DOHH2 (cell line): ENCODE data around the gene THRB.

ENCODE experiments used
- H3F3A ChIP-seq: fragments of 200-600 bp; sonication (generic), shearing (Covaris generic); 2 replicates; pipeline ENCODE4 v1.6.0; 2016; ENCODE audit warnings: antibody characterized with exemption, mild to moderate bottlenecking; ENCODE audit not compliant: control insufficient read depth, insufficient read depth
- H3K27ac ChIP-seq: fragments of 200-600 bp; sonication (generic); 2 replicates; pipeline ENCODE4 v1.5.1; 2014; ENCODE audit warnings: low read depth, mild to moderate bottlenecking, low read length, moderate library complexity
- H3K27me3 ChIP-seq: fragments of 200-600 bp; sonication (generic); 2 replicates; pipeline ENCODE4 v1.6.1; 2014; ENCODE audit warnings: mild to moderate bottlenecking, low read length, mixed read lengths; ENCODE audit not compliant: control insufficient read depth
- H3K36me3 ChIP-seq: fragments of 200-600 bp; sonication (generic); 2 replicates; pipeline ENCODE4 v1.6.1; 2014; ENCODE audit warnings: mild to moderate bottlenecking, low read length, moderate library complexity, mixed read lengths; ENCODE audit not compliant: control insufficient read depth
- H3K4me1 ChIP-seq: fragments of 200-600 bp; sonication (generic); 2 replicates; pipeline ENCODE4 v1.6.1; 2014; ENCODE audit warnings: mild to moderate bottlenecking, low read length, mixed read lengths; ENCODE audit not compliant: control insufficient read depth
- H3K4me2 ChIP-seq: fragments of 200-600 bp; sonication (generic); 2 replicates; pipeline ENCODE4 v1.6.0; 2014; ENCODE audit warnings: mild to moderate bottlenecking, low read length, moderate library complexity
- H3K4me3 ChIP-seq: fragments of 200-600 bp; sonication (generic); 2 replicates; pipeline ENCODE4 v1.5.1; 2014; ENCODE audit warnings: mild to moderate bottlenecking, low read length, mixed read lengths
- H3K79me2 ChIP-seq: fragments of 200-600 bp; sonication (generic); 2 replicates; pipeline ENCODE4 v1.6.1; 2014; ENCODE audit warnings: mild to moderate bottlenecking, low read length, mixed read lengths; ENCODE audit not compliant: control insufficient read depth
- H3K9me2 ChIP-seq: fragments of 200-600 bp; sonication (generic); replicated peaks from 2 replicates; pipeline ENCODE4 v1.6.1; 2014; ENCODE audit warnings: mild to moderate bottlenecking, low read length, mixed read lengths; ENCODE audit not compliant: control insufficient read depth
- H3K9me3 ChIP-seq: fragments of 200-600 bp; sonication (generic); 2 replicates; pipeline ENCODE4 v1.6.1; 2014; ENCODE audit warnings: antibody characterized with exemption, low read length, mixed read lengths; ENCODE audit not compliant: control insufficient read depth, insufficient read depth
- H4K20me1 ChIP-seq: fragments of 200-600 bp; sonication (generic); 2 replicates; pipeline ENCODE4 v1.6.0; 2014; ENCODE audit warnings: low read depth, mild to moderate bottlenecking, antibody characterized with exemption, low read length, moderate library complexity; ENCODE audit not compliant: control insufficient read depth, insufficient read depth
- CTCF ChIP-seq: fragments of 200-600 bp; sonication (generic); IDR thresholded peaks from one replicate; pipeline ENCODE4 v1.5.1; 2014; ENCODE audit warnings: antibody characterized with exemption, mild to moderate bottlenecking, low read depth, low read length; ENCODE audit not compliant: poor library complexity, severe bottlenecking
- EZH2phosphoT487 ChIP-seq: fragments of 200-600 bp; sonication (generic); IDR thresholded peaks from 2 replicates; pipeline ENCODE4 v1.6.1; 2017; ENCODE audit warnings: borderline replicate concordance, mild to moderate bottlenecking, antibody characterized with exemption, low read length, moderate library complexity, mixed read lengths

Gene THRB

GRCh38 chr3:24359645-24360462 lies 134.8 kb downstream of the THRB start:
- H3K4me1 ChIP-seq, result no peaks in the 10 kb centered on the region
- TF ChIP-seq CTCF (no peak), EZH2phosphoT487 (no peak)
- H3K79me2 ChIP-seq, result no peaks in the 10 kb centered on the region
- H3K27me3 ChIP-seq, result no peaks in the 10 kb centered on the region
- no peak overlapping the region for H3K27ac ChIP-seq
- H3K4me3 ChIP-seq, result no peak overlapping the region
- no peak overlapping the region for H3K4me2 ChIP-seq
- no peaks in the 10 kb centered on the region for H3K36me3 ChIP-seq
- no peaks in the 10 kb centered on the region for H3K9me3 ChIP-seq
- H3F3A ChIP-seq, result no peaks in the 10 kb centered on the region
- H4K20me1 ChIP-seq, result no peaks in the 10 kb centered on the region
- H3K9me2 ChIP-seq, result no peaks in the 10 kb centered on the region

- Histone ChIP-seq H3K36me3 (no peaks in the 10 kb centered on the region), H3F3A (no peaks in the 10 kb centered on the region), H3K4me3 (no peak overlapping the region), H3K9me3 (no peaks in the 10 kb centered on the region), H3K9me2 (no peaks in the 10 kb centered on the region), H3K4me1 (no peaks in the 10 kb centered on the region), H4K20me1 (no peaks in the 10 kb centered on the region), H3K27me3 (no peaks in the 10 kb centered on the region), H3K27ac (no peak overlapping the region), H3K79me2 (no peaks in the 10 kb centered on the region), H3K4me2 (no peak overlapping the region)
- TF ChIP-seq CTCF (no peak), EZH2phosphoT487 (no peak)
Observed at GRCh38 chr3:24359102-24359501, 135.5 kb downstream of the THRB start.

- H3F3A ChIP-seq, result no peaks in the 10 kb centered on the region
- H3K4me2 ChIP-seq, result no peak overlapping the region
- no peaks in the 10 kb centered on the region for H4K20me1 ChIP-seq
- no peak overlapping the region for H3K4me3 ChIP-seq
- H3K27ac ChIP-seq, result no peak overlapping the region
- no peaks in the 10 kb centered on the region for H3K9me2 ChIP-seq
- H3K27me3 ChIP-seq, result no peaks in the 10 kb centered on the region
- TF ChIP-seq EZH2phosphoT487 (no peak), CTCF (no peak)
- no peaks in the 10 kb centered on the region for H3K4me1 ChIP-seq
- H3K9me3 ChIP-seq, result no peaks in the 10 kb centered on the region
- H3K36me3 ChIP-seq, result no peaks in the 10 kb centered on the region
- H3K79me2 ChIP-seq, result no peaks in the 10 kb centered on the region
Observed at GRCh38 chr3:24357635-24358034, 137.0 kb downstream of the THRB start.
